Measurements from ENCODE around the gene ZBED1. TPM values are rescaled to one million over a fixed set of nuclear protein-coding genes. Genes with fewer than 3 reads are reported as not detected.

Gene ZBED1
- total and polyA plus RNA-seq, 2 experiments from 2014 or later = 16.1 to 43.8 TPM

- H3K4me3 ChIP-seq = no peak overlapping the region
Observed at GRCh38 chrX:2458309-2458708, 42.5 kb downstream of the ZBED1 start.

More at GRCh38 chrX:2458309-2458708, 42.5 kb downstream of the ZBED1 start:
- H3K27me3 Mint-ChIP-seq (ENCODE audit: insufficient read depth, low read depth, poor library complexity) = peaks cover 18% of the 10 kb centered on the region
- peaks cover 24% of the 10 kb centered on the region for H3K4me1 Mint-ChIP-seq
- no peak for TF ChIP-seq EZH2phosphoT487 (IDR thresholded peaks at IDR 0.05; ENCODE audit: unreplicated experiment)
- TF ChIP-seq STAT1 (IDR thresholded peaks at IDR 0.05; ENCODE audit: unreplicated experiment) = no peak
- TF ChIP-seq NANOG (IDR thresholded peaks at IDR 0.05; ENCODE audit: borderline replicate concordance) = no peak
- no peak for TF ChIP-seq ZNF331 (CRISPR knock-in tag; IDR thresholded peaks at IDR 0.05; ENCODE audit: low read depth)
- no peak for TF ChIP-seq EZH2 (IDR thresholded peaks at IDR 0.05; ENCODE audit: low read depth, unreplicated experiment)
- TF ChIP-seq POLR2AphosphoS5 (IDR thresholded peaks at IDR 0.05; ENCODE audit: low read depth) = no peak
- no peak for TF ChIP-seq ZNF114 (CRISPR knock-in tag; IDR thresholded peaks at IDR 0.05)
- no peak for TF ChIP-seq REST (IDR thresholded peaks at IDR 0.05; ENCODE audit: unreplicated experiment)
- TF ChIP-seq ZNF462 (CRISPR knock-in tag; IDR thresholded peaks at IDR 0.05) = no peak
- no peak for TF ChIP-seq CREB1 (CRISPR knock-in tag; IDR thresholded peaks at IDR 0.05; ENCODE audit: low read depth)
- no peak for TF ChIP-seq ETS1 (IDR thresholded peaks at IDR 0.05)
- no peak for TF ChIP-seq CTCF (conservative IDR thresholded peaks at IDR 0.05; ENCODE audit: low read depth in 2 of 2)
- TF ChIP-seq JUNB (IDR thresholded peaks at IDR 0.05; ENCODE audit: unreplicated experiment) = no peak
- ATAC-seq (no peak), DNase-seq (ENCODE audit: low spot score) (no peak)
- Histone ChIP-seq H3K27me3 (ENCODE audit: insufficient read depth) (no peaks in the 10 kb centered on the region), H4K20me1 (replicated peaks; ENCODE audit: insufficient read depth) (no peaks in the 10 kb centered on the region), H3K4me2 (no peak overlapping the region), H3K4me1 (ENCODE audit: insufficient read depth) (peaks cover 3% of the 10 kb centered on the region; the same call in 1 of the 2 replicates), H2AFZ (no peak overlapping the region), H3K36me3 (ENCODE audit: insufficient read depth) (0 out of 2 replicates have a peak, but pooled peaks cover 6% of the 10 kb centered on the region), H3K9me2 (ENCODE audit: insufficient read depth) (no peaks in the 10 kb centered on the region), H3K79me2 (replicated peaks; ENCODE audit: insufficient read depth) (peaks cover 89% of the 10 kb centered on the region), H3F3A (replicated peaks; ENCODE audit: low read depth) (0 out of 2 replicates have a peak, but pooled peaks cover 2% of the 10 kb centered on the region), H3K27ac (ENCODE audit: low read depth) (no peak overlapping the region)
- H3K36me3 Mint-ChIP-seq (ENCODE audit: low read depth) = peaks cover 52% of the 10 kb centered on the region
- H3K4me3 Mint-ChIP-seq = no peak overlapping the region
- H3K27ac Mint-ChIP-seq = no peak overlapping the region
- peaks cover 21% of the 10 kb centered on the region for H3K9me3 Mint-ChIP-seq

All from GM23338 (cell line).